MM.1S (cell line): ENCODE measurements around the gene TP63.

Experiments
- DNase-seq: peaks from one replicate; pipeline ENCODE4 v3.0.0-alpha.2; 2015
- H2AFZ ChIP-seq: fragments of 300-600 bp; sonication (generic); 2 replicates; pipeline ENCODE4 v1.6.0; 2016; ENCODE audit warnings: antibody characterized with exemption, low read length
- H3F3A ChIP-seq: fragments of 300-600 bp; sonication (generic); 2 replicates; pipeline ENCODE4 v1.6.1; 2016; ENCODE audit warnings: mild to moderate bottlenecking, antibody characterized with exemption, low read length, moderate library complexity, mixed read lengths; ENCODE audit not compliant: insufficient read depth
- H3K27ac ChIP-seq: fragments of 300-600 bp; sonication (generic); 2 replicates; pipeline ENCODE4 v1.5.1; 2016; ENCODE audit warnings: mild to moderate bottlenecking, low read length
- H3K27me3 ChIP-seq: fragments of 300-600 bp; sonication (generic); replicated peaks from 2 replicates; pipeline ENCODE4 v1.6.0; 2016; ENCODE audit warnings: low read length; ENCODE audit not compliant: insufficient read depth
- H3K36me3 ChIP-seq: fragments of 300-600 bp; sonication (generic); replicated peaks from 2 replicates; pipeline ENCODE4 v1.6.1; 2016; ENCODE audit warnings: mild to moderate bottlenecking, low read length, mixed read lengths; ENCODE audit not compliant: insufficient read depth
- H3K4me1 ChIP-seq: fragments of 300-600 bp; sonication (generic); 2 replicates; pipeline ENCODE4 v1.6.1; 2016; ENCODE audit warnings: low read length, mixed read lengths
- H3K4me2 ChIP-seq: fragments of 300-600 bp; sonication (generic); 2 replicates; pipeline ENCODE4 v1.6.0; 2016; ENCODE audit warnings: low read depth, low read length
- H3K4me3 ChIP-seq: fragments of 300-600 bp; sonication (generic); 2 replicates; pipeline ENCODE4 v1.5.1; 2016; ENCODE audit warnings: low read length, mixed read lengths
- H3K79me2 ChIP-seq: fragments of 300-600 bp; sonication (generic); 2 replicates; pipeline ENCODE4 v1.6.1; 2016; ENCODE audit warnings: mixed run types, low read length, mixed read lengths
- H3K9ac ChIP-seq: fragments of 300-600 bp; sonication (generic); 2 replicates; pipeline ENCODE4 v1.6.1; 2016; ENCODE audit warnings: low read length, mixed read lengths
- H3K9me2 ChIP-seq: fragments of 300-600 bp; sonication (generic); replicated peaks from 2 replicates; pipeline ENCODE4 v1.6.1; 2016; ENCODE audit warnings: mild to moderate bottlenecking, low read length, mixed read lengths; ENCODE audit not compliant: insufficient read depth
- H3K9me3 ChIP-seq: fragments of 300-600 bp; sonication (generic); replicated peaks from 2 replicates; pipeline ENCODE4 v1.6.1; 2016; ENCODE audit warnings: mild to moderate bottlenecking, low read length, mixed read lengths; ENCODE audit not compliant: insufficient read depth
- H4K20me1 ChIP-seq: fragments of 300-600 bp; sonication (generic); 2 replicates; pipeline ENCODE4 v1.6.1; 2016; ENCODE audit warnings: mild to moderate bottlenecking, low read length, moderate library complexity, mixed read lengths; ENCODE audit not compliant: insufficient read depth
- EZH2 ChIP-seq: fragments of 300-600 bp; sonication (generic); optimal IDR thresholded peaks from 2 replicates; pipeline ENCODE3; 2017; ENCODE audit warnings: low read depth, mild to moderate bottlenecking, antibody characterized with exemption, low read length, mixed read lengths
- EZH2phosphoT487 ChIP-seq: fragments of 300-600 bp; sonication (generic); IDR thresholded peaks from 2 replicates; pipeline ENCODE4 v1.6.1; 2018; ENCODE audit warnings: antibody characterized with exemption, low read length
- TF ChIP-seq, protein P1 (sequence below): fragments of 300-600 bp; sonication (generic); IDR thresholded peaks from 2 replicates; pipeline ENCODE4 v1.5.1; 2016; ENCODE audit warnings: antibody characterized with exemption, low read length, mixed read lengths

Gene TP63

DNA sequence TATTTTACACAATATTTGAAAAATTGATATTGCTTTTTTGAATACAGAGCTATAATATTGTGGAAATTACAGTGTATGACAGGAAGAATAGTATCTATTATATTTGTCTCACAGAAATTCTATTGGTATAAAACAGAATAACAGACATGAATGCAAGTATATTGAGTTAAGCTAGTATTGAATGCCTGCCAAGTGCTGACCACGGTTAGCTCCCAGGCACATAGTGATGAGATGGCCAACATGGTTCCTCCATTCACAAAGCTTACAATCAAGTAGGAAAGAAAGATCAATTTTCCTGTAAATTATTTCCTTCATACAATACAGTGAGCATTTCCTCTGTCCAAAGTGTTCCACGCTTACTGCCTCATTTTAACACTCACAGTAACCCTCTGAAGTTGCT, 67.6 kb downstream of the TP63 start:
- no peak for DNase-seq

DNA sequence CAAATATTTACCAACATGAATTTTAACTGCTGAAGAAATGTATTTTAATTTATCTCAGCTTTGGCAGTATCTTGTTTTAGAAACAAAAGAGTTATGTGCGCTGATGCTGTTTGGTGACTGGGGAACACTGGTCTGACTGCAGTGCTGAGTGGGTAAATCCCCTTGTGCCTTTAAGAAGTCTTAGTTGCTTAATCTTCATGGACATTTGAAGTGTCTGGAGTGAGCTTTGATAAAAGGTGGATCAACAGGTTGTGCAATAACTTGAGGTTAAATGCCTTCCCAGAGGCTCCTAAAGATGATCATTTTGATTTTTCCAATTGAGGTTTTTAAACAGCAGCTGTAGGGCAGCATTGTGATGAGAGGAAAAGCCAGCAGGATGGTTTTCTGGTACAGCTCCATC, 68.7 kb downstream of the TP63 start:
- Histone ChIP-seq H3K9ac (no peak overlapping the region), H3K4me2 (no peak overlapping the region)
- no peak for DNase-seq

More for the DNA sequence above, 67.6 kb downstream of the TP63 start:
- no peak overlapping the region for H2AFZ ChIP-seq
- H3K9me2 ChIP-seq, result no peaks in the 10 kb centered on the region
- no peaks in the 10 kb centered on the region for H3K4me1 ChIP-seq
- H3K9ac ChIP-seq, result no peak overlapping the region
- no peak overlapping the region for H3K4me2 ChIP-seq
- H3F3A ChIP-seq, result no peaks in the 10 kb centered on the region
- no peak overlapping the region for H3K4me3 ChIP-seq
- no peaks in the 10 kb centered on the region for H3K79me2 ChIP-seq
- no peaks in the 10 kb centered on the region for H3K36me3 ChIP-seq
- H3K27me3 ChIP-seq, result no peaks in the 10 kb centered on the region
- H3K9me3 ChIP-seq, result no peaks in the 10 kb centered on the region
- H4K20me1 ChIP-seq, result no peaks in the 10 kb centered on the region
- TF ChIP-seq, protein P1, sequence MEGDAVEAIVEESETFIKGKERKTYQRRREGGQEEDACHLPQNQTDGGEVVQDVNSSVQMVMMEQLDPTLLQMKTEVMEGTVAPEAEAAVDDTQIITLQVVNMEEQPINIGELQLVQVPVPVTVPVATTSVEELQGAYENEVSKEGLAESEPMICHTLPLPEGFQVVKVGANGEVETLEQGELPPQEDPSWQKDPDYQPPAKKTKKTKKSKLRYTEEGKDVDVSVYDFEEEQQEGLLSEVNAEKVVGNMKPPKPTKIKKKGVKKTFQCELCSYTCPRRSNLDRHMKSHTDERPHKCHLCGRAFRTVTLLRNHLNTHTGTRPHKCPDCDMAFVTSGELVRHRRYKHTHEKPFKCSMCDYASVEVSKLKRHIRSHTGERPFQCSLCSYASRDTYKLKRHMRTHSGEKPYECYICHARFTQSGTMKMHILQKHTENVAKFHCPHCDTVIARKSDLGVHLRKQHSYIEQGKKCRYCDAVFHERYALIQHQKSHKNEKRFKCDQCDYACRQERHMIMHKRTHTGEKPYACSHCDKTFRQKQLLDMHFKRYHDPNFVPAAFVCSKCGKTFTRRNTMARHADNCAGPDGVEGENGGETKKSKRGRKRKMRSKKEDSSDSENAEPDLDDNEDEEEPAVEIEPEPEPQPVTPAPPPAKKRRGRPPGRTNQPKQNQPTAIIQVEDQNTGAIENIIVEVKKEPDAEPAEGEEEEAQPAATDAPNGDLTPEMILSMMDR, result no peak
- TF ChIP-seq EZH2 (no peak), EZH2phosphoT487 (no peak)
- H3K27ac ChIP-seq, result no peak overlapping the region

DNA sequence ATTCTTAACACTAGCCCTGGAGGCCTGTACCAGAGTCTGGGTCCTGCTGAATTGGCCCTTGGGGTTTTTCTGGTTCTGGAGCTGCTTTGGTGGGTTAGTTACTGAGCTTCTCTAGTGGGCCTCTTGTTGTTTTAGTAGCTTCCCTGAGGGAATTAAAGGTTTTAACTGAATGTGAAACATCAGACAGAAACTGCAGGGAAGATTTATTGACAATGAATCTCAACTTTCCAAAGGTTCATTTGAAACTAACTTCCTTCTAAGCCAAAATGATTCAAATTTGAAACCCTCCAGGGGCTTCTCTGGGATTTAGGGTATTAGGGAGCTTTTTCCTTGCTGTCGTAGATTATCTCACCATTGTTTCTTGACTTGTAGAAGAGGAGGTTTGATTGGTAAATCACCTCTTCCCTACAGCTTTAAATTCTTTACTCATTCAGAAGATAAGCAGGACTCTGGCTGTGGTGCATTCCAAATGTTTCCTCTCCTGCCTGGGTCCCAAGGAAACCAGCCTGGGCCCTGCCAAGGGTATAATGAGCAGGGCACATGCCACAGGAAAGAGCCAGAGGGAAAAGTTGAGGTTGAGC, 71.0 kb downstream of the TP63 start:
- no peak for TF ChIP-seq EZH2phosphoT487
- TF ChIP-seq, protein P1, result no peak
- TF ChIP-seq EZH2, result no peak
- Histone ChIP-seq H3F3A (no peaks in the 10 kb centered on the region), H4K20me1 (no peaks in the 10 kb centered on the region), H3K4me3 (no peak overlapping the region), H3K4me1 (no peaks in the 10 kb centered on the region), H2AFZ (no peak overlapping the region), H3K9ac (no peak overlapping the region), H3K9me3 (no peaks in the 10 kb centered on the region), H3K79me2 (no peaks in the 10 kb centered on the region), H3K36me3 (no peaks in the 10 kb centered on the region), H3K4me2 (no peak overlapping the region), H3K27me3 (no peaks in the 10 kb centered on the region), H3K27ac (no peak overlapping the region), H3K9me2 (no peaks in the 10 kb centered on the region)
- no peak for DNase-seq

More for the DNA sequence above, 68.7 kb downstream of the TP63 start:
- Histone ChIP-seq H3K27me3 (no peaks in the 10 kb centered on the region), H3K4me3 (no peak overlapping the region), H3K9me2 (no peaks in the 10 kb centered on the region), H3K79me2 (no peaks in the 10 kb centered on the region), H3F3A (no peaks in the 10 kb centered on the region), H3K4me1 (no peaks in the 10 kb centered on the region), H4K20me1 (no peaks in the 10 kb centered on the region), H3K9me3 (no peaks in the 10 kb centered on the region), H3K36me3 (no peaks in the 10 kb centered on the region), H2AFZ (no peak overlapping the region), H3K27ac (no peak overlapping the region)
- TF ChIP-seq, protein P1, result no peak
- TF ChIP-seq EZH2phosphoT487 (no peak), EZH2 (no peak)
